Measurements from ENCODE around the gene RALGAPB.

RALGAPB gene

GRCh38 chr20:38617011-38617829, 144.6 kb downstream of the RALGAPB start:
- no peak for DNase-seq

DNA sequence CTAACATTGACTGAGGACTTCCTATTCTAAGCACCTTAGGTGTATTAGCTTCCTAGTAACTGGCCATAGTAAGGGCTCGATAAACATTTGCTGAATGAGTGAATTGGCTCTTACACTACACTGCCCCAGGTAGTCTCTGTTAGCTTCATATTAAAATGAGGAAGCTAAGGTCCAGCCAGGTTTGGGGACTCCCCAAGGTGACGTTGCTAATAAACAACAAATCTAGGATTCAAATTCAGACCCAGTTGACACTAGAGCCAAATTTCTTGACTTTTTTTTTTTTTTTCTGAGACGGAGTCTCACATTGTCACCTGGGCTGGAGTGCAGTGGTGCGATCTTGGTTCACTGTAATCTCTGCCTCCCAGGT, 145.2 kb downstream of the RALGAPB start:
- DNase-seq = no peak

DNA sequence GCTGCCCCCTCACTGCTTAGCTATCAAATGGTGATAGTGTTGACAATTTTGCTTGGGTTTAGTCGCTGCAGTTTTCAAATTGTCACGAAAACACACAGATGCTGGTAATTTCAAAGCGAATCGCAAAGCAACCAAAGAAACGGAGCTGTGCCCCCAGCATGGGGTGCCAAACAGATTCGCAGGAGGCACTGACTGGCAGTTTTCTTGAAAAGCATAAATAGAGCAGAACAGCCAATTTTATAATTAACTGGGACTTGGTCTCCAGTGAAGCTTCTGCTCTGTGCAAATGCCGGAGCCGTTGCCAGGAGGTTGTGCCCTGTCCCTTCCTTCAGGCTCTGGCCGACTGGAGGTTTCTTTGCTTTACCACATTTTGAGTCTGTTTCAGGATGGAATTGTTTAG, 147.8 kb downstream of the RALGAPB start:
- no peak for DNase-seq

- no peak for DNase-seq
Measured at GRCh38 chr20:38623061-38623460, 150.4 kb downstream of the RALGAPB start.

- no peak for DNase-seq
Measured at GRCh38 chr20:38624084-38624483, 151.4 kb downstream of the RALGAPB start.

- no peak for DNase-seq
Measured at GRCh38 chr20:38625896-38626295, 153.3 kb downstream of the RALGAPB start.

DNA sequence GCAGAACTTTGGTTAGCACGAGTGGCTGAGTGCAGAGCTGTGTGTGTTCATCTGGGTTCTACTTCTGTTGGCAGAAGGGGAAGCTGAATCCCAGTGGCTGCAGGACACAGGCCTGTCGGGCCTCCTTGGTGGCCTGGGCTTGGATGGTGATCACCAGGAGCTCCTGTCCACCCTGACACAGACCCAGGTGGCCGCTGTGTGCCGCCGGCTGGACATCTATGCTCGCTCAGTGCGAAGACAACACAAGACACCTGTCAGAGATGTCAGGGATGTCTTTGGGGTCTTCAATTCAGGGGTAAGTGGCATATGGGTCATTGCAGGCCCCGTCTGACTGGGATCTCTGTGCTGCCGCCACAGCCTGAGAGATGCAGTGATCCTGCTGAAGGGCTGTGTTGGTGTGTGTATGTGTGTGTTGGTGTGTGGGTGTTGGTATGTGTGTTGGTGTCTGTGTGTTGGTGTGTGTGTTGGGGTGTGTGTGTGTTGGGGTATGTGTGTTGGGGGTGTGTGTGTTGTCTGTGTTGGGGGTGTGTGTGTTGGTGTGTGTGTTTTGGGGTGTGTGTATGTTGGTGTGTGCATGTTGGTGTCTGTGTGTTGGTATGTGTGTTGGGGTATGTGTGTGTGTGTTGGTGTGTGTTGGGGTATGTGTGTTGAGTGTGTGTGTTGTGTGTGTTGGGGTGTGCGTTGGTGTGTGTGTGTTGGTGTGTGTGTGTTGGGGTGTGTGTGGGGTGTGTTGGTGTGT, 154.4 kb downstream of the RALGAPB start:
- no peak for DNase-seq
